HG02678 (cell line): Measurements from ENCODE around the gene GEMIN4.
"Not testable (repeated sequence)": the region's sequence is repeated elsewhere in the genome, so short reads cannot be mapped to it uniquely, and the experiment has no call there.

Experiments
- ATAC-seq: cut with Tn5 transposase; IDR thresholded peaks from one replicate; pipeline ENCODE4 v1.9.1; 2021; ENCODE audit warnings: mild to moderate bottlenecking, moderate library complexity; ENCODE audit not compliant: unreplicated experiment

Gene GEMIN4

GRCh38 chr17:752002-752619, at the start of gene GEMIN4:
Gene GEMIN4, minus strand, starts transcription at chr17:752264. Its CDS starts 122 bp downstream, at chr17:752142.
- ATAC-seq = peak; percentile 85

GRCh38 chr17:801660-802059, 49.6 kb upstream of the GEMIN4 start:
- no peak for ATAC-seq

- ATAC-seq = no peak
Observed at GRCh38 chr17:800446-801242, 48.6 kb upstream of the GEMIN4 start.

- no peak for ATAC-seq
Observed at GRCh38 chr17:799261-799660, 47.2 kb upstream of the GEMIN4 start.

GRCh38 chr17:798246-798645, 46.2 kb upstream of the GEMIN4 start:
- ATAC-seq = no peak

GRCh38 chr17:797236-797840, 45.3 kb upstream of the GEMIN4 start:
- no peak for ATAC-seq

- no peak for ATAC-seq
Observed at GRCh38 chr17:796609-797008, 44.5 kb upstream of the GEMIN4 start.

- ATAC-seq = no peak
Observed at GRCh38 chr17:795721-796120, 43.7 kb upstream of the GEMIN4 start.

GRCh38 chr17:795276-795675, 43.2 kb upstream of the GEMIN4 start:
- no peak for ATAC-seq

- ATAC-seq = no peak
Observed at GRCh38 chr17:794876-795275, 42.8 kb upstream of the GEMIN4 start.

- no peak for ATAC-seq
Observed at GRCh38 chr17:792277-792676, 40.2 kb upstream of the GEMIN4 start.

- ATAC-seq = no peak
Observed at GRCh38 chr17:791829-792228, 39.8 kb upstream of the GEMIN4 start.

GRCh38 chr17:790874-791247, 38.8 kb upstream of the GEMIN4 start:
- ATAC-seq = not testable (repeated sequence)

- ATAC-seq = not testable (repeated sequence)
Observed at GRCh38 chr17:789931-790873, 38.1 kb upstream of the GEMIN4 start.

- ATAC-seq = no peak
Observed at GRCh38 chr17:789160-789840, 37.2 kb upstream of the GEMIN4 start.

GRCh38 chr17:788551-788950, 36.5 kb upstream of the GEMIN4 start:
- ATAC-seq = no peak

GRCh38 chr17:787641-788221, 35.7 kb upstream of the GEMIN4 start:
- ATAC-seq = no peak

- not testable (repeated sequence) for ATAC-seq
Observed at GRCh38 chr17:785901-786300, 33.8 kb upstream of the GEMIN4 start.

- no peak for ATAC-seq
Observed at GRCh38 chr17:784143-784542, 32.1 kb upstream of the GEMIN4 start.
